Transverse colon (tissue), 4 donors: ENCODE results near the gene F3. TPM values are rescaled to one million over a fixed set of nuclear protein-coding genes. Genes with fewer than 3 reads are reported as not detected.

Source experiments
- DNase-seq: peaks from one replicate; pipeline ENCODE4 v3.0.0-alpha.2; 2019
- H3K27ac ChIP-seq, 4 donors: fragments of 200-600 bp; sonication (generic); 2 replicates each; pipeline ENCODE4 v1.5.1; 2016 to 2018; ENCODE audit warnings: inconsistent platforms in 4 of 4
- H3K27me3 ChIP-seq: fragments of 200-600 bp; sonication (generic); 2 replicates; pipeline ENCODE4 v1.5.1; 2017; ENCODE audit warnings: inconsistent platforms
- H3K36me3 ChIP-seq, 4 donors: fragments of 200-600 bp; sonication (generic); 2 replicates each; pipeline ENCODE4 v1.5.1; 2017 to 2019; ENCODE audit warnings: inconsistent platforms in 4 of 4
- H3K4me1 ChIP-seq, 4 donors: fragments of 200-600 bp; sonication (generic); 2 replicates each; pipeline ENCODE4 v1.5.1; 2017 to 2020; ENCODE audit warnings: inconsistent platforms in 4 of 4
- H3K4me3 ChIP-seq, 4 donors: fragments of 200-600 bp; sonication (generic); 1 replicate in 1 of 4; 2 replicates in 3 of 4; pipeline versions ENCODE4 v1.5.1 to v1.6.1; 2017 to 2019; ENCODE audit warnings: inconsistent platforms in 4 of 4
- H3K9me3 ChIP-seq, 2 donors: fragments of 200-600 bp; sonication (generic); 2 replicates each; pipeline ENCODE4 v1.5.1; 2017 to 2019; ENCODE audit warnings: inconsistent platforms in 2 of 2
- EP300 ChIP-seq: sonication (generic); formaldehyde crosslinking; IDR thresholded peaks from one replicate; pipeline ENCODE4 v1.6.1; 2017; ENCODE audit warnings: antibody characterized with exemption, low read depth
- POLR2A ChIP-seq: fragments of 450-650 bp; IDR thresholded peaks from one replicate; pipeline ENCODE4 v1.6.1; 2016; ENCODE audit warnings: antibody characterized with exemption, mild to moderate bottlenecking, moderate library complexity
- POLR2AphosphoS5 ChIP-seq, 3 donors: sonication (generic); formaldehyde crosslinking; IDR thresholded peaks; one replicate each; pipeline ENCODE4 v1.6.1; 2016; ENCODE audit warnings: antibody characterized with exemption in 3 of 3
- WGBS, 2 donors: methylation state at CpG; one replicate each; pipeline ENCODE4 v1.1.5; 2018; ENCODE audit warnings: low coverage in 1 of 2; 5-methylcytosine and 5-hydroxymethylcytosine counted together
- in situ Hi-C, 4 donors: fragments of 200-750 bp; cut with MboI; loops; one replicate each; pipeline versions ENCODE4 v1.15.0 to v1.15.1; 2017; ENCODE audit warnings: low sequenced_read_pairs in 3 of 4, low pct_ligation_motif_present in 1 of 4, low pct_unique_long_range_greater_than_20kb in 1 of 4
- intact Hi-C: fragments of 100-400 bp; cut with DNase I; formaldehyde crosslinking; loops from one replicate; pipeline ENCODE4 v1.15.1; 2023; ENCODE audit warnings: low total_unique reads
- total RNA-seq, 4 donors: library from RNA; depleted of rRNA; stranded (reverse); fragments of >200 nt; gene quantifications; one replicate each; pipeline ENCODE4 v1.1.0, GENCODE V29; 2016
- TF ChIP-seq, protein P1 (sequence below), 5 experiments: fragments of 200-600 bp in 3 of 5; fragments of 450-650 bp in 2 of 5; sonication (generic) in 3 of 5; IDR thresholded peaks; 1 replicate in 2 of 5; 2 replicates in 3 of 5; pipeline ENCODE4 v1.5.1; 2016 to 2017; ENCODE audit warnings: antibody characterized with exemption in 5 of 5, inconsistent platforms in 3 of 5, mild to moderate bottlenecking in 2 of 5, moderate library complexity in 1 of 5

Gene F3
- total RNA-seq, result 100 to 1,000 TPM in 1 of 4 donors, 10 to 100 TPM in 3; 35.9 to 105 (median 59.3) TPM

DNA sequence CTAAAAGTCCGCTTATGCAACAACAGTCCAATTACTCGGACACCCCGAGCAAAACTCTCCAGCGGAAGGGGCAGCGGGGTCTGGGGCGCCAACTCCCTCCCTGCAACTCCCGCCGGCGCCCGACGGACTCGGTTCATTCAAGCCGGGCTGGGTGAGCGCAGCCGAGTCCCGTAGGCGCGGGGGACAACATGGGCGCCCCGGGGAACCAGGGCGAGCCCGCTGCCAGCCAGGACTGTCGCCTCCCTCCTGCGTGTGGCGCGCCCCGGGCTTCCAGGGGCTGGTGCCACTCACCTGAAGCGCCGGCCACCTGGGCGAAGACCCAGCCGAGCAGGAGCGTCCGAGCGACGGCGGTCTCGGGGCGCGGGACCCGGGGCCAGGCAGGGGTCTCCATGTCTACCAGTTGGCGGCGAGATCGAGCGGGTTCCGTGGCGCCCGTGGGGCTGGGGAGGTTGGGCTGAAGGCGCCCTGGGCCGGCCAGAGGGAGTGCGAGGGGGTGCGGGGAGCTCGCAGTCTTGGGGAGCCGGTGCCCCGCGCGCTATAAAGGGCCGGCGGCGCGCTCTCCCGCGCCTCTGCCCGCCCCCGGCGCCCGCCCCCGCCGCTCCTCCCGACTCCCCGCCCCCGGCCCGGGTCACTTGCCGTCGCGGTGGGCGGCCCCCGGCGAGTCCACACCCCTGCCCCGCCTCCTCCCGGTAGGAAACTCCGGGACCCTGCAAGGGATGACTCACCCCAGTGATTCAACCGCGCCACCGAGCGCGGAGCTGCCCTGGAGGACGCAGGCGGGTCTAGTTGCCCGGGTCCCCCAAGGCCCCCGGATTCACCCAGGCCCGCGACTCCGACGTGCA, at the start of gene F3:
Gene F3 (minus strand): TSS at position 514 of the 842 bp plus-strand sequence. CDS start 123 bp downstream, at position 391.
- no peaks in the 10 kb centered on the region for H3K27me3 ChIP-seq
- 2% methylated on average over 56 of the region's 94 CpGs; no CpG with 5 or more reads in 1 of the 2 donors for WGBS, 2 donors
- in situ Hi-C loops, result loop anchor here in 1 of 4 donors (25.0 kb wide), 1 partner anchor 496 kb away; no protein-coding TSS in a partner anchor

DNA sequence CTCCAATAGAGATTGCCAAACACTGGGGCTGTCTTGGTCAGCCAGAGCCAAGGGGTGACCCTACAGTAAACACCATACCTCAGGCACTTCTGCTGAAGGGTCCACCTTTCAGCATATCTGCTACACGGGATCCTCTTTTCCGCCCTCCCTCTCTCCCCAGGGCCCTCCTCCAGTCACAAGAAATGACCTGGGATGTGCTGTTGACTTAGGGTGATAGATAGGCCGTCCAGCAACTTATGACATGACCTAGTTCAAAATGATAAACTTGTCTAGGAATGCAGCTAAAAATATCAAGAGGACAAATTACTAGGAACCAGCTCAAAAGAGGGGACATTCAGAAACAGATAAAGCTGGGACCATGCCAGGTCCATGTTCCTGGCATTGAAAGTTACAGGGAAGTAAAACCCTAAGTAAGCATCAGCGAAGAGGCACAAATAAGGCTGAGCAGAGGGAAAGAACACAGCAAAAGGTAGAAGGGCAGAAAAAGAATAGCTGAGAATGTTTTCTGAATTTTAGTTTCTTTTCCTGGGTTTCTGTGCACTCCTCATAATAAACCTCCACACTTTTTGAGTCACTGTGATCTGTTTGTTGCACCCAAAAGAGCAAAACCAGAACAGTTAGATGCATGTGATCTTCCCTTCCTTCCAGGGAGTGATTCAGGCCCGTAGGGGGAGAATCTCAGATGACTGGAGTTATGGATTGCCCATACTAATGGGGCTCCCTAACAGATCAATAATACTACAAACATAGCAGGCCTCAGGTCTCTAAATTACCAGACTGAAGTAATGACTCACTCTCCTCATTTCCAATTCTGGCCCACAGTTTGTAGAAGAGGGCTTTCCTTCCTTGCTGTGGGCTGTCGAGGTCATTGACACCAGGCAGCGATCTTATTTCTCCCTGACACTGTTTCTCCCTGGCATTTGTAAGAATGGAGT, 48.9 kb upstream of the F3 start:
- H3K4me3 ChIP-seq, result no peak overlapping the region
- peak overlapping the region; percentile 7 to 47 (median 40) for H3K27ac ChIP-seq
- intact Hi-C loops, result no loop called here
- 69 to 71% methylated on average over 4 to 7 of the region's 7 CpGs for WGBS, 2 donors
- H3K36me3 ChIP-seq, result no peaks in the 10 kb centered on the region
- peaks cover 0 to 10% (median 2%) of the 10 kb centered on the region in 4 donors for H3K4me1 ChIP-seq
- no peaks in the 10 kb centered on the region for H3K9me3 ChIP-seq
- DNase-seq, result no peak
- H3K27me3 ChIP-seq, result no peaks in the 10 kb centered on the region
- in situ Hi-C loops, result no loop called here
- TF ChIP-seq, protein P1, sequence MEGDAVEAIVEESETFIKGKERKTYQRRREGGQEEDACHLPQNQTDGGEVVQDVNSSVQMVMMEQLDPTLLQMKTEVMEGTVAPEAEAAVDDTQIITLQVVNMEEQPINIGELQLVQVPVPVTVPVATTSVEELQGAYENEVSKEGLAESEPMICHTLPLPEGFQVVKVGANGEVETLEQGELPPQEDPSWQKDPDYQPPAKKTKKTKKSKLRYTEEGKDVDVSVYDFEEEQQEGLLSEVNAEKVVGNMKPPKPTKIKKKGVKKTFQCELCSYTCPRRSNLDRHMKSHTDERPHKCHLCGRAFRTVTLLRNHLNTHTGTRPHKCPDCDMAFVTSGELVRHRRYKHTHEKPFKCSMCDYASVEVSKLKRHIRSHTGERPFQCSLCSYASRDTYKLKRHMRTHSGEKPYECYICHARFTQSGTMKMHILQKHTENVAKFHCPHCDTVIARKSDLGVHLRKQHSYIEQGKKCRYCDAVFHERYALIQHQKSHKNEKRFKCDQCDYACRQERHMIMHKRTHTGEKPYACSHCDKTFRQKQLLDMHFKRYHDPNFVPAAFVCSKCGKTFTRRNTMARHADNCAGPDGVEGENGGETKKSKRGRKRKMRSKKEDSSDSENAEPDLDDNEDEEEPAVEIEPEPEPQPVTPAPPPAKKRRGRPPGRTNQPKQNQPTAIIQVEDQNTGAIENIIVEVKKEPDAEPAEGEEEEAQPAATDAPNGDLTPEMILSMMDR (IDR thresholded peaks at IDR 0.05), result no peak
- TF ChIP-seq POLR2AphosphoS5 (IDR thresholded peaks at IDR 0.05) (no peak), POLR2A (no peak), EP300 (no peak)

More for the DNA sequence above, at the start of gene F3:
- peak; percentile 95 for DNase-seq
- TF ChIP-seq POLR2A, result peak; percentile 95
- no peak for TF ChIP-seq EP300
- TF ChIP-seq, protein P1 (IDR thresholded peaks at IDR 0.05), result peak in 1 of 5 experiments; percentile 7
- TF ChIP-seq POLR2AphosphoS5 (IDR thresholded peaks at IDR 0.05), result peak; percentile 91 to 98 (median 97)
- H3K9me3 ChIP-seq, result no peaks in the 10 kb centered on the region
- intact Hi-C loops, result no loop called here
- peak within 1 kb of the TSS; percentile 62 to 89 (median 76) for H3K4me3 ChIP-seq
- no peaks in the 10 kb centered on the region for H3K36me3 ChIP-seq
- H3K27ac ChIP-seq, result peak within 1 kb of the TSS; percentile 85 to 94 (median 90)
- peaks cover 6 to 17% (median 11%) of the 10 kb centered on the region in 4 donors for H3K4me1 ChIP-seq

DNA sequence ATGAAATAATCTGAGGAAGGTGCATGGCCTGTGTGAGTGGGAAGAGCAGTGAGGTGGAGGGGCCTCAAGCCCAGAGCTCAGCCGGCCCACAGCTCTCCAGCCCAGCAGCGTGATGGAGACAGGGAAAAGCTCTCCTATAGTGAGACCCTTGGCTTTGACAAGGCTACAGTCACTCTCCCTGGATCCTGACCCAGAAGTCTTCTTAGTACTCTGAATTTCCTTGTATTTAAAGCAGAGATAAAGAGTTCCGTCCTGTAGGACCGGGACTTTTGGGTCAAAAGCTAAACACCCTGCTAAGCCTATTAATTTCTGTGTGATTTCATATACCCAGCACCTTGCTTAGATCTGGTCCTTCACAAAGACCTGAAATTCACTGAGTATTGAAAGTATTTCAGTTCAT, 48.2 kb upstream of the F3 start:
- Histone ChIP-seq H3K9me3 (no peaks in the 10 kb centered on the region), H3K27ac (peak overlapping the region in 2 of 4 donors; percentile 27 to 33)
- in situ Hi-C loops, result no loop called here

More for the DNA sequence above, 48.2 kb upstream of the F3 start:
- Histone ChIP-seq H3K36me3 (no peaks in the 10 kb centered on the region), H3K4me1 (peaks cover 0 to 8% (median 2%) of the 10 kb centered on the region in 4 donors), H3K4me3 (no peak overlapping the region), H3K27me3 (no peaks in the 10 kb centered on the region)
- 91 to 92% methylated on average over 2 to 4 of the region's 4 CpGs for WGBS, 2 donors
- TF ChIP-seq, protein P1 (IDR thresholded peaks at IDR 0.05), result no peak
- TF ChIP-seq POLR2AphosphoS5 (IDR thresholded peaks at IDR 0.05) (no peak), POLR2A (no peak), EP300 (no peak)
- intact Hi-C loops, result no loop called here
- DNase-seq, result no peak
